Ishikawa (cell line): ENCODE data around the gene TRIM72.

Experiments
- CEBPB ChIP-seq: IDR thresholded peaks from 2 replicates; pipeline ENCODE4 v1.6.1; 2012
- EP300 ChIP-seq: IDR thresholded peaks from 2 replicates; pipeline ENCODE4 v1.6.1; 2012; ENCODE audit warnings: borderline replicate concordance
- FOXM1 ChIP-seq: IDR thresholded peaks from 2 replicates; pipeline ENCODE4 v1.6.1; 2012; ENCODE audit warnings: low read depth, borderline replicate concordance
- MAX ChIP-seq: IDR thresholded peaks from 2 replicates; pipeline ENCODE4 v1.6.1; 2012
- NFIC ChIP-seq: IDR thresholded peaks from 2 replicates; pipeline ENCODE4 v1.6.1; 2012
- RAD21 ChIP-seq: IDR thresholded peaks from 2 replicates; pipeline ENCODE4 v1.6.1; 2012; ENCODE audit warnings: low read depth
- REST ChIP-seq: IDR thresholded peaks from 2 replicates; pipeline ENCODE4 v1.6.1; 2012; ENCODE audit warnings: low read depth, mild to moderate bottlenecking
- TAF1 ChIP-seq: IDR thresholded peaks from 2 replicates; pipeline ENCODE4 v1.6.1; 2012; ENCODE audit warnings: low read depth, mild to moderate bottlenecking
- ZBTB7A ChIP-seq: IDR thresholded peaks from 2 replicates; pipeline ENCODE4 v1.6.1; 2012; ENCODE audit warnings: low read depth

GRCh38 chr16:31188450-31189411 is 25.2 kb upstream of the TRIM72 start:
- TF ChIP-seq EP300 (no peak), REST (no peak), NFIC (no peak), CEBPB (no peak), TAF1 (no peak), FOXM1 (no peak), MAX (no peak), ZBTB7A (no peak), RAD21 (no peak)
